DMS53 (cell line): ENCODE results near the gene VPS13C.
"Not testable (repeated sequence)": the region's sequence is repeated elsewhere in the genome, so short reads cannot be mapped to it uniquely, and the experiment has no call there.

Experiments used
- DNase-seq: peaks from one replicate; lab custom pipeline; 2025; lab: John Stamatoyannopoulos, UW

VPS13C gene

DNA sequence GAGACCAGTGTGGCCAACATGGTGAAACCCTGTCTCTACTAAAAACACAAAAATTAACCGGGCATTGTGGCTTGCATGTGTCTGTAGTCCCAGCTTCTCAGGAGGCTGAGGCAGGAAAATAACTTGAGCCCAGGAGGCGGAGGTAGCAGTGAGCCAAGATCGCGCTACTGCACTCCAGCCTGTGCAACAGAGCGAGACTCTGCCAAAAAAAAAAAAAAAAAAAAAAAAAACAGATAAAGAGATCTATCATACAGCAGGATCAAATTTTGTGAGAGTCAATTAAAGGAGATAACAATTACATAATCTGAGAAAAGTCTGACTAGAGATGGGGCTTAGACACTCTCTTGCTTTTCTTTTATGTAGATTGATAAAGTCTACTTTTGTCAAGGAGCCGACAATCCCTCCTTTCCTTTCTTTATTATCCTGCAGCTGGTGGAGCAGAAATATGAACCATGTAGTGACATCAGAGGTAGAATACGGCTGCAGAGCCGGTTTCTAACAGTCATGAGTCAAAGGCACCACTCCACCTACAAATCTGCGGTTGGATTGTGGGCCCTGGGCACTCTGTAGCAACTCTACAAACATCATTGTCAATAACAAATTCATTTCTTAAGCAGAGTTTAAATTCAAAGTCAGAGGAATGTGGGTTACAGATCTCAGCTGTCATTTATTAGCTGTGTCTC lies 15.5 kb upstream of the VPS13C start:
- DNase-seq = peak; percentile 95

DNA sequence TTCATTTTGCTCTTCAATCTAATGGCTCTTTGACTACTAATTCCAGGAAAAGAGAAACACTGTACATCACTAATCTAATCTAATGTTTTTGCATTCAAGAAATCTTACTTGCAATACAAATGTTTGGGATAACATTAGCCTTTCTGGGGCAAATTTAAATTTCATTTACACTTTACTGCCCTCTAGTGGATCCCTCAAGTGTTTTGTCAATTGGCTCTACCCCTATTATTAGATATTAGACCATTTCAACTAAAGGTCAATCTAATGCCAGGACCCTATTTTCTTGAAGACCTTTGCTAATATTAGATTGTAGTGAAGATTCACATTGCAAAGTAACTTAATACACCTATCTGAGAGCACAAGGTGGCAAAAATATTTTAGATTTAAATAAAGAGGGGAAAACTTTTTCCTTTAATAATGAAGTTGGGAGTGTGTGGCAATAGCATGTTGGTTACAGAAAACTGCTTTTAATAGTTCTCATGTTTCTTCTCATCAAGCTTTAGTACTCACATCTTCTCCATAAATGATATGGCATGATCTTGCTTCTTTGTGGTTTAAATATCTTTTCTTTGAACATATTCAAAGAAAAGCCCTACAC lies 11.6 kb upstream of the VPS13C start:
- DNase-seq = peak; percentile 67

DNA sequence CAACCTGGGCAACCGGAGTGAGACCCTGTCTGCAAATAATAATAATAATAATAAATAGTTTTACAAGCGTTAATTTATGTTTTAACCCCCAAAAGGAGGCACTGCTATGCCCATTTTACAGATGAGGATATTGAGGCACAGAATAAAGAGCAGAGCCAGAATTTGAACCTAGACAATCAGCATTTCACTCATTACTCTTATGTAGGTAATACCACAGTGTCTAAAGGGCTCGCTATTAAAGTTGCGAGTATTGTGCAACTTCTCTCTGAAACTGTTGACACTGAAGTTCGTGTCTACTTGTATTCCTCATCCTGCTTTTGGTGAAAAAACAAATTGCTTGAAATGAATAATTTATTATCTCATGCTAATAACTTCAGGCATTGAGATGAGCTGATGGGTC lies 9.3 kb upstream of the VPS13C start:
- DNase-seq = no peak

DNA sequence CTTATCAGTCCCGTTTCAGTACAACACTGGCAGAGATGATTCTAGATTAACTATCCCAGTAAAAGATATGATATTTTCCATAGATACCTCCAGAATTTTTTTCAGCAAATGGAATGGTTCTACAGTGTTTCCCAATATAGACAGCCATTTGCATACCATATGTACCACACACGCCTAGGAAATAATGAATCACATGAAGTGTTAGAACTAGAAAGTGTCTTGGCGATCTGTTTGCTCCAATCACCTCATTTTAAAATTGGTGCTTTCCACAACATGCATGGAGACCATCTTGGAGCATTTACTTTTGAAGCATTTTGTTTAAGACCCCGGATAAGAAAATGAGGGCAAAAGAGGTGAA lies 8.5 kb upstream of the VPS13C start:
- peak; percentile 57 for DNase-seq

DNA sequence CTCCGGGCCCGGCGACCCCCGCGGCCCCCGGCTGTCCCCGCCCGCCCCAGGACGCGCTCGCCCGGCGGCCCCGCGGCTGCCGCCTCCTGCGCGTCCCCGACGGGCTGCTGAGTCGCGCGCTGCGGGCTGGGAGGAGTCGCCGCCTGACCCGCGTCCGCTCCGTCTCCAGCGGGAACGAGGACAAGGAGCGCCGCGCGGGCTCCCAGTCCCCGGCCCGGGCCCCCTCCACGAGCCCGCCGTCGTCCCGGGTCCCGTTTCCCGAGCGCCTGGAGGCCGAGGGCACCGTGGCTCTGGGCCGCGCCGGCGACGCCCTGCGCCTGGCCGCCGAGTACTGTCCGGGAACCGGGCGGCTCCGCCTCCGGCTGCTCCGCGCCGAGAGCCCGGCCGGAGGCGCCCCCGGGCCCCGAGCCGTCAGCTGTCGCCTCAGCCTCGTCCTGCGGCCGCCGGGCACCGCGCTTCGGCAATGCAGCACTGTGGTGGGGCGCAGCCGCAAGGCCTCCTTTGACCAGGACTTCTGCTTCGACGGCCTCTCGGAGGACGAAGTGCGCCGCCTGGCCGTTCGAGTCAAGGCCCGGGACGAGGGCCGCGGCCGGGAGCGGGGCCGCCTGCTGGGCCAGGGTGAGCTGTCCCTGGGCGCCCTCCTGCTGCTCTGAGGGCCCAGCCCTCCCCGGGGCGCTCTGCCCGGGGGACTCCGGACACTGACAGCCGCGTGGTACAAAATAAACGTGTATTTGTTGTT lies 8.0 kb upstream of the VPS13C start:
- DNase-seq = peak; percentile 78

DNA sequence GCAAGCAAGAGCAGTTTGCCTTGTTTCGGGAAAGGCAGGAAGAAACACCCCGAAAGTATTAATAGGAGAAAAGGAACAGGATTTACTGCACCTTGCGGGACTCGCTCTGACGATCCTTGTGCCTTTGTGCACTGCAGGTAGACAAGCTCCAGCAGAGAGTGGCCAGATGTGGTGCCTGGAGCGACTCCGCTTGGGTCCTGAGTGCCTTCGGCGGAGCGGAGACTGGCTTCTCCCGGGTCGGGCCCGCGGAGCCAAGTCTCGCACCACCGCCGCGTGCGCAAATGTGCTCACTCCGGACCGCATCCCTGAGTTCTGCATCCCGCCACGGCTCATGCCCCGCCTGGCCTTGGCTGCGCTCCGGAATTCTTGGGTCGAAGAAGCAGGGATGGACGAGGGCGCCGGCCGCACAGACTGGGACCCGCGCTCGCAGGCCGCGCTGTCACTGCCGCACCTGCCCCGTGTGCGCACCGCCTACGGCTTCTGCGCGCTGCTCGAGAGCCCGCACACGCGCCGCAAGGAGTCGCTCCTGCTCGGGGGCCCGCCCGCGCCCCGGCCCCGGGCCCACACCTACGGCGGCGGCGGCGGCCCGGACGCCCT lies 7.3 kb upstream of the VPS13C start:
- DNase-seq = peak; percentile 80

DNA sequence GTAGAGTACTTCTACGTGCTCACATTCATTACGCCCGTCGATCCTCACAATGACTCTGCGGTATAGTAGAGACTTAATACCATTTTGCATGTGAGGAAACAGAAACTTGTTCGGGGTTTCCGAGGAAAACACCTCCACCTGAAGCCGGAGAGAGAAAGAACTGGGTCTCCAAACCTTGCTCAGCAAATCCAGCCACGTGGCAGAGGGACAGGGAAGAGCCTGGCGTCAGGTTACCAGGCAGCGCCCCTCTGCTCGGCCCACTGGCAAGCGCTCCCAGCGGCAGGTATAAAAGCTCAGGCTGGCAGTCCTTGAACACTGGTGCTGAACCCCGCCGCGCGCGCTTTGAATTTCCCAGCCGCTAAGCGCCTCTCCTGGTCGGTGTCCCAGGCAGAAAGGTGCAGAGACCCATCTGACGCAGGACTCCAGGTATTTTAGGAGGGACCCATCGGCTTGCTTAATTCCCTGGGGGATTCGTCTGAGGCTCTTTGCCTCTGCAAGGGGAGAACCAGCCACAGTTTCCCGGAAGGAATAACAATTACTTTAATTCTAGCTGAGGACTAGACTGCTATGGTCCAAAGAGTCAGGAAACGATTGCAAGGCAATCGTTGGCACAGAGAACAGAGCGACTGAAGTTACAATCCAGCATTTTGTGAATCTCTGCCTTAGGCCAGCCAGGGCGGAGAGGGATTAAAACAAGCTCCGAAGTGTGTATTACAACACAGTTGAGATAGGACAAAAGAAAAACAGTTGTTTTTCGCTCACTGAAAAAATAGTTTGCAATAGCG lies 6.6 kb upstream of the VPS13C start, which contains the start of gene C2CD4A:
Gene C2CD4A, plus strand, starts transcription at position 315 of the 785 bp plus-strand sequence. CDS start 637 bp downstream, outside the sequence.
- DNase-seq = peak; percentile 94

DNA sequence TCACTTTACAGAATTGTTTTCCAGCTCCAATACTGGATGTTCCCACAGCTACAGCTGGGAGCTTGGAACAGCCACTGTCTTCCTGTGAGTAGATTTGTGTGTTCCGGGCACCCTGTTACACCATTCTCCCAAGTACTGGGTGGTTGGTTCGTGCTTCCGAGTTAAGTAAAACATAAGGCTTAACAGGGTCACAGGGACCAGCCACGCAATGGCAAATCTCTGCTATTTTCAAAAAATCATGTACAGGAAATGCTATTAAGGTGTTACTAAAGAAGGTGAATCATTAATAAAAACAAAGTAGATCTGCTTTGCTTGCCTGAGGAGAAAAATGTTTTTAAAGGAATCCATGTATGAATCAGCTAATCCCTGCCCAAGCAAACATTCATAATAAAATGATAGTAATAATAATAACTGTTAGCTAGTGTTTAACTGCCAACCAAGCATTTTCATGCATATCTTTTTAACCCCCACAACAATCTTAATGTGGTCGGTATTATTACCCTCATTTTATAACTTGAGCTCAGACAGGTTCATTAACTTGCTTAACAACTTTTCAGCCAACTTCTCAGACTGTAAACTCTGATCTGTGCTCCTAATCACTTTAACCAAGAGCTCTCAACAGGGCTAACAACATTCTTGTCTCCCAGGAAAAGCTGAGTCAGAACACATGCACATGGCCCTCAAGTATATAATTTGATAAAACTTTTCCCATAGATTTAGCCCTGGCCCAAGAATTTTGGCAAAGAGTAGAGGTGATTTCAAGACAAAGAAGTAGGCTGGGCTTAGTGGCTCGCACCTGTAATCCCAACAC lies 3.8 kb upstream of the VPS13C start:
- no peak for DNase-seq

DNA sequence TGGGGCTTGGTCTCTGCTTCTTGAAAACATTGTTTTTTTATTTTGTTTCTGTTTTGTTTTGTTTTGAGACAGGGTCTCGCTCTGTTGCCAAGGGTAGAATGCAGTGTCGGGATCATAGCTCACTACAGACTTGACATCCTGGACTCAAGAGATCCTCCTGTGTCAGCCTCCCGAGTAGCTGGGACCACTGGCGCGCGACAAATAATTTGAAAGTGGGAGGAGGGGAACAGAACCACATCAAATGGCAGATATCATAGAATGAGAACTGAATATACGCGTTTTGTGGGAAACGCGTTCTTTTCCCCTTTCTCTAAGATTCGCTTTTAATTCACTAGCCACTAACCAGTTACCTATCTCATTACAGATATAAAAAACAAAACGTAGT lies 641 bp upstream of the VPS13C start:
- no peak for DNase-seq

DNA sequence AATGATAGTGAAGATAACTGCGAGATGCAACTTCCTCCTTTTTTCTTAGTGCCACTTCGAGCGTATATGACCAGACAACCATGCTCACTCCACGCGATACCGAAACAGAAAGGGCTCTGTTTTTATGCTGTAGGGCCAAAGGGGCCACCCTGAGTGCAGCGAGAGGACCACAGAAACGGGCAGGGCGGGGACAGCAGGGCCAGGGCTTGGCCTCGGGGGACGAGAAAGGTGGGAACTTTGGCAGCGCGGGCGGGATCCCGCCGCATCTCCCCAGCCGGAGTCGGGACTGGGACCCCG lies 483 bp downstream of the VPS13C start:
- DNase-seq = peak; percentile 72

DNA sequence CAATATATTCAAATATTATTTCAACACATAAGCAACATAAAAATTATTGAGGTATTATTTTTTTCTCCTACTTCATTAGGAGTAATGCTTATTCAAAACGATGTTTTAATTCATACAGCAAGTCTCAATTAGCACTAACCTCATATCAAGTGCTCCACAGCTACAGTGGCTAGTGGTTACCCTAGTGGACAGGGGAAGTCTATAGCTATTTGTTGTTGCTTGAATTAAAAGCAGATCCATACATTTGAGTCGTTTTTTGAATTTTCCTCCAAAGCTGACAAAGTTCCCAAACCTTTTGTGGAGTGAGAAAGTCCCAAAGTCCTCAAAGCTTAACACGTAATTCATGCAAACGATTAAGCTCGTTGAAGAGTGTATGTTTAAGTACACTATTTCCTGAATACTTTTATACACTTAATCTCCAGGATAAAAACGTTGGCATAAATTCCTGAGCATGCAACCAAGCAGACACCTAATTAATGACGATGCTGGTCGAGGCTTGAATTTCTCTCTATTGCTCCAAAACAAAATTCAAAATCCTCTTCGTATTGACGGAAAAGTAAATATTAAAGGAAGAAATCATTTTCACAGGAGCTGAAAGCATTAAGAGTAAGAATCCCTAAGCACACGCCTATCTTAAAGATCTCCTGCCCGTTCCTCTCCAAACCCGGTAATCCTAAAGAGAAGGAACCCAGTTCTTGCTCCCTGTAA lies 985 bp downstream of the VPS13C start:
- peak; percentile 30 for DNase-seq

DNA sequence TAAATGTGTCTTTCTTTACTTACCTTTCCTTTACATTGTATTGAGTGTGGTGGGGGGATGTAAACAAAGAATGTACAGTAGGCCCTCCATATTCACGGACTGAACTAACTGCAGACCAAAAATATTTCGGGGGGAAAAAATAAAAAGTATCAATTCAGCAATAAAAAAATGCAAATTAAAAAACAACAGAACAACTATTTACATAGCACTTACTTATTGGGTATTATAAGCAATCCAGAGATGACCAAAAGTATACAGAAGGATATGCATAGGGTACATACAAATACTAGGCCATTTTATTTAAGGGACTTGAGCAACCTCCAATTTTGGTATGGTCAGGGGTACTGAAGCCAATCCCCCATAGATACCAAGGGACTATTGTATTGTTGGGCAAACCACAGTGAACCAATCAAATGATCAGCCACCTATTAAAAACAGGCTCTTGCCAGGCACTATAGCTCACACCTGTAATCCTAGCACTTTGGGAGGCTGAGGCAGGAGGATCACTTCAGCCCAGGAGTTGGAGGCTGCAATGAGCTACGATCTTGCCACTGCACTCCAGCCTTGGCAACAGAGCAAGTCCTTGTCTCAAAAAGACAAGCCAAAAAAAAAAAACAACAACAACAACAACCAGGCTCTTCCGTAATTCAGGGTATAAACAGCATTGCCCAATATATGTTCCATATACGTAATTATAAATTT lies 1.8 kb downstream of the VPS13C start:
- DNase-seq = no peak

DNA sequence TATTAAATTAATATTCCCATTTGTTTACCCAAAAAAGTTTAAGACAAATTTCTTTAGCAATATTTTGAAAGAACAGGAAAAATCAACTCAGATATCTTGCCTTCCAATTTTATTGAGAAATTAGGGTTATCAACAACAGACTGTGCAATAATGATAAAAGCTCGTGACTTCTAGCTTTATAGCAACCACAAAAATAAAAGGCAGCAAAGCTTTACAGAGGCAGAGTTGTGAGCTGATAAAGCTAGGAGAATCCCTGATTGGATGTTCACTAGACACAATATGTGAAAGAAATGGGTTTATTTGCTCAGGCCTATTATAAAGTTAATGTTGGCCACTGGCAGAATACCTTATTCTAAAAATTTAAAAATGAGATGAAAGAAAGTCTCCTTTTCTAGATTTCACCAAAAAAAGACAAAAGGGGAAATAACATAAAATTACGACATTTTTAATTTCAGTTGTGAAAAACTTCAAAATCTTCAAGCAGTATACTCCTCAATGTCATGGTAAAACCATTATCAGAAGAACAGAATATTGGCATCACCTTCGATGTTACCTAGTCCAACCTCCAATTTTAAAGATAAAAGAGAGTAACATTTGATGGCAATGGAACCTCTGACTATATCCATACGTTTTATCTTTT lies 2.8 kb downstream of the VPS13C start:
- no peak for DNase-seq

DNA sequence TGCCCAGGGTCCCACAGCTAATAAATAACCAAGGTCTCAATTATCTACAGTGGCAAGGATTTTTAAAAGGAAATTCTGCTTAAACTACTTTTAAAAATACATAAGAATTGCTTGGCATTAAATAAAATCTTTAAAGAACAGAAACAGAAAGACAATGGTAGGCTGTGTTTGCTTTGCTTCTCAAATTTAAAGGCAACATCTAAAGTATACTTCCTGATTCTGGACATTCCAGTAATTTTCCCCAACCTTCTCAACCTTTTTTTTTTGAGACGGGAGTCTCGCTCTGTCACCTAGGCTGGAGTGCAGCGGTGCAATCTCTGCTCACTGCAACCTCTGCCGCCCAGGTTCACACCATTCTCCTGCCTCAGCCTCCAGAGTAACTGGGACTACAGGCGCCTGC lies 5.3 kb downstream of the VPS13C start:
- no peak for DNase-seq

DNA sequence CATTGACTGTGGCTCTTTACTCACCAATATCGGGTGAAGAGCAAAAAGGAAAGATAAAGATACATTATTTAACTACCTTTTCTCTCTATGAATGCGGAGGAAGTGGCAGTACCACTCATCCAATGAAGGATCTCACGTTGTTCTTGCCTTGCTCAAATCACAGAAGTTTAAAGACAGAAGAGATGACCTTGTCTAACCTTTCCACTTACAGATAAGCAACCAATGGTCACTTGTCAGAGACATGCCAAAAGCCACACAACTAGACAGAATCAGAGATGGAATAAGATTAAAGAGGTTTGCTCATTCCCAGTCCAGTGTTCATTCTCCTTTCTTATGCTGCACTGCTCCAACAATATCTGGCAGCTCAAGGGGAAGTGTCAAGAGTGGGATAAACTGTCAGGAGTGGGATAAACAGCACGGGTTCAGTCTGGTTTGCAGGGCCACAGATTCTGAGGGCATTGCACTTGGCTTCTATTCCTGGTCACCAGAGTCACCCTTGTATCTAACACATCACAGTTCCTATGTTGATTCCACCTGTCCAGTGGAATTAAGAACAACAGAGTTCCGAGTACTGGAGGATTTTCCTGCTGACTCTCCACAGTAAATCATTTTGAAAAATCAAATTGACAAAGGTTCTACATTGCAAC lies 6.7 kb downstream of the VPS13C start:
- DNase-seq = no peak

DNA sequence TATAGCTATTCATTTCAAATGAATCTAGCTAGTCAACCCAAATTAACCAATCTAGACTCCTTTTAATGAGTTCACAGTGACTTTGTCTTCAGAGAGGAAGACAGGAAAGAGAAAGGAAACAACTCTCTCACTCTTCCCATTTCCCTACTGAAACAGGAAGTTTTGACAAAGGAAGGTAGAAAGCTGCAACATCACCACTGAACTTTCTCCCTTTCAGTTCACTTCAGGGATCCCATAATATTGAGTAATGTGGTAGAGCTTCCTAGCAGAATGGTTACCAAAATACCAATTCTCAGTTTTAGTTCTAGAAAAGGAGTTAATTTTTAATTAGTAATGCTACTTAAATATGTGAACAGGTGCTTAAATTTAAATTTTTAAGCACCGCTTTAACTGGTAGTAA lies 7.5 kb downstream of the VPS13C start:
- DNase-seq = no peak

DNA sequence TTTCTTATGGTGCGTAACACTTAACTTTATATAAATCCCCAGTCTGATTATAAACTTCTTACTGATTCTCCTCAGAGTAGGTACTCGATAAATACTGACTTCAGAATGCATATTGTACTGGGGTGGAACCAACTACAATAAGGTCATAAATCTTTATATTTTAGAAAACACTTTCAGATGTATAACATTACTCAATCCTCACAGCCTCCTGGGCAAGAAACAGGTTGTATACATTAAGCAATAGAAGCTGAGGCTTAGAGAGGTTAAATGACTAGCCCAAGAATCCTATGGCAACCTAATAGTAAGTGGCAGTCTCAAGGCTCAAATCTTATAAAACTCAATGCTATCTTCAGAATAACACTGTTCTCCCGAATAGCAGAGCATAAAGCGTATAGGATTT lies 9.1 kb downstream of the VPS13C start:
- DNase-seq = no peak

DNA sequence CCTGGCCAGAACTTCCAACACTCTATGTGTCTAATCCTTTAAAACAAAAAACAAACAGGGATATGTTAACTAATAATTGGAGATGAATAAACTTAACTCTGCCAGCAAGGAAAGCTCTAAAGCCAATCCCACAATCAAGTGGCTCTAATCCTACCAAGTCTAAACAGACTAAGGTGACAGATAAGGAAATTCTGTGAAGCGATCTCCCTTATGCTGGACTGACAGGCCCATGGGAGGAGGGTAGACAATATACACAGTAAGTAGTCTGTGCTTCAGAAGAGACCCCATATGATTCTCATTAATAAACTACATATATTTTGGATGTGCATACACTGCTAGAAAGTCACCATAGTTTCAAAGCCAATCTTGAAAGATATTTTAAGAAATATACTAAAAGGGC lies 10.1 kb downstream of the VPS13C start:
- DNase-seq = no peak

DNA sequence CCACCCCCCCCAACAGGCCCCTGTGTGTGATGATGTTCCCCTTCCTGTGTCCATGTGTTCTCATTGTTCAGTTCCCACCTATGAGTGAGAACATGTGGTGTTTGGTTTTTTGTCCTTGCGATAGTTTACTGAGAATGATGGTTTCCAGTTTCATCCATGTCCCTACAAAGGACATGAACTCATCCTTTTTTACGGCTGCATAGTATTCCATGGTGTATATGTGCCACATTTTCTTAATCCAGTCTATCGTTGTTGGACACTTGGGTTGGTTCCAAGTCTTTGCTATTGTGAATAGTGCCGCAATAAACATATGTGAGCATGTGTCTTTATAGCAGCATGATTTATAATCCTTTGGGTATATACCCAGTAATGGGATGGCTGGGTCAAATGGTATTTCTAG lies 12.0 kb downstream of the VPS13C start:
- not testable (repeated sequence) for DNase-seq
